Measurements from ENCODE around the gene CADM1. TPM values are rescaled to one million over a fixed set of nuclear protein-coding genes. Genes with fewer than 3 reads are reported as not detected.

CADM1 gene
- total and polyA plus RNA-seq, 2 donors (not counting 1 experiment from before 2014, with no cell fraction given) = 15.4 to 86.0 TPM

GRCh38 chr11:115287266-115287665, 216.9 kb downstream of the CADM1 start:
- no peak for DNase-seq (ENCODE audit: low read depth in 2 of 2)
- H3K79me2 ChIP-seq (ENCODE audit: control insufficient read depth, insufficient read depth, low read length) = no peaks in the 10 kb centered on the region

GRCh38 chr11:115286614-115287013, 217.6 kb downstream of the CADM1 start:
- Histone ChIP-seq H3K4me3 (replicated peaks in 1 of 4; ENCODE audit: control extremely low read depth in 1 of 4, insufficient read depth in 1 of 4, low read depth in 3 of 4, low read length in 4 of 4) (no peak overlapping the region), H3K79me2 (ENCODE audit: control insufficient read depth, insufficient read depth, low read length) (no peaks in the 10 kb centered on the region), H3K27ac (ENCODE audit: insufficient read depth, low read length) (no peak overlapping the region), H3K4me1 (ENCODE audit: control insufficient read depth, extremely low read depth, insufficient read depth, low read length) (no peaks in the 10 kb centered on the region), H3K4me2 (ENCODE audit: extremely low read depth, insufficient read depth, low read length) (no peak overlapping the region), H3K27me3 (ENCODE audit: control insufficient read depth, insufficient read depth, low read length) (no peaks in the 10 kb centered on the region), H3K9ac (ENCODE audit: insufficient read depth, low read length) (no peak overlapping the region), H2AFZ (ENCODE audit: low read length) (no peak overlapping the region), H3K36me3 (ENCODE audit: control insufficient read depth, insufficient read depth, low read length) (no peaks in the 10 kb centered on the region), H4K20me1 (ENCODE audit: control insufficient read depth, extremely low read depth, insufficient read depth, low read length) (no peaks in the 10 kb centered on the region), H3K9me3 (ENCODE audit: control insufficient read depth, insufficient read depth, low read depth, low read length) (no peaks in the 10 kb centered on the region)
- TF ChIP-seq EZH2 (IDR thresholded peaks at IDR 0.05; ENCODE audit: low read length, missing control alignments) (no peak), CTCF (conservative IDR thresholded peaks at IDR 0.05 in 1 of 2, IDR thresholded peaks at IDR 0.05 in 1 of 2; ENCODE audit: low read depth in 1 of 2, low read length in 2 of 2) (no peak)
- no peak for DNase-seq (ENCODE audit: low read depth in 2 of 2)

More at GRCh38 chr11:115287266-115287665, 216.9 kb downstream of the CADM1 start:
- no peak for TF ChIP-seq EZH2 (IDR thresholded peaks at IDR 0.05; ENCODE audit: low read length, missing control alignments)
- TF ChIP-seq CTCF (conservative IDR thresholded peaks at IDR 0.05 in 1 of 2, IDR thresholded peaks at IDR 0.05 in 1 of 2; ENCODE audit: low read depth in 1 of 2, low read length in 2 of 2) = no peak
- no peak overlapping the region for H2AFZ ChIP-seq (ENCODE audit: low read length)
- H3K4me2 ChIP-seq (ENCODE audit: extremely low read depth, insufficient read depth, low read length) = no peak overlapping the region
- no peaks in the 10 kb centered on the region for H3K9me3 ChIP-seq (ENCODE audit: control insufficient read depth, insufficient read depth, low read depth, low read length)
- H3K27me3 ChIP-seq (ENCODE audit: control insufficient read depth, insufficient read depth, low read length) = no peaks in the 10 kb centered on the region
- H3K9ac ChIP-seq (ENCODE audit: insufficient read depth, low read length) = no peak overlapping the region
- H3K4me1 ChIP-seq (ENCODE audit: control insufficient read depth, extremely low read depth, insufficient read depth, low read length) = no peaks in the 10 kb centered on the region
- H3K36me3 ChIP-seq (ENCODE audit: control insufficient read depth, insufficient read depth, low read length) = no peaks in the 10 kb centered on the region
- no peaks in the 10 kb centered on the region for H4K20me1 ChIP-seq (ENCODE audit: control insufficient read depth, extremely low read depth, insufficient read depth, low read length)
- H3K4me3 ChIP-seq (replicated peaks in 1 of 4; ENCODE audit: control extremely low read depth in 1 of 4, insufficient read depth in 1 of 4, low read depth in 3 of 4, low read length in 4 of 4) = no peak overlapping the region
- H3K27ac ChIP-seq (ENCODE audit: insufficient read depth, low read length) = no peak overlapping the region

GRCh38 chr11:115284773-115285172, 219.4 kb downstream of the CADM1 start:
- Histone ChIP-seq H3K4me3 (replicated peaks in 1 of 4; ENCODE audit: control extremely low read depth in 1 of 4, insufficient read depth in 1 of 4, low read depth in 3 of 4, low read length in 4 of 4) (no peak overlapping the region), H3K4me1 (ENCODE audit: control insufficient read depth, extremely low read depth, insufficient read depth, low read length) (no peaks in the 10 kb centered on the region), H3K4me2 (ENCODE audit: extremely low read depth, insufficient read depth, low read length) (no peak overlapping the region), H3K27me3 (ENCODE audit: control insufficient read depth, insufficient read depth, low read length) (no peaks in the 10 kb centered on the region), H3K9me3 (ENCODE audit: control insufficient read depth, insufficient read depth, low read depth, low read length) (no peaks in the 10 kb centered on the region), H3K36me3 (ENCODE audit: control insufficient read depth, insufficient read depth, low read length) (no peaks in the 10 kb centered on the region), H4K20me1 (ENCODE audit: control insufficient read depth, extremely low read depth, insufficient read depth, low read length) (no peaks in the 10 kb centered on the region), H3K9ac (ENCODE audit: insufficient read depth, low read length) (no peak overlapping the region), H2AFZ (ENCODE audit: low read length) (no peak overlapping the region), H3K27ac (ENCODE audit: insufficient read depth, low read length) (no peak overlapping the region), H3K79me2 (ENCODE audit: control insufficient read depth, insufficient read depth, low read length) (no peaks in the 10 kb centered on the region)
- TF ChIP-seq CTCF (conservative IDR thresholded peaks at IDR 0.05 in 1 of 2, IDR thresholded peaks at IDR 0.05 in 1 of 2; ENCODE audit: low read depth in 1 of 2, low read length in 2 of 2) (no peak), EZH2 (IDR thresholded peaks at IDR 0.05; ENCODE audit: low read length, missing control alignments) (no peak)
- peak; percentile 29 to 88 for DNase-seq (ENCODE audit: low read depth in 2 of 2)
